KMS-11 (cell line): ENCODE data around the gene GASK1B.

Source experiments
- H2AFZ ChIP-seq: fragments of 200-600 bp; sonication (generic); 2 replicates; pipeline ENCODE4 v1.6.1; 2016; ENCODE audit warnings: antibody characterized with exemption, mixed run types, low read depth
- H3K27ac ChIP-seq: fragments of 200-600 bp; sonication (generic); 2 replicates; pipeline ENCODE4 v1.6.1; 2016; ENCODE audit warnings: mild to moderate bottlenecking, mixed run types
- H3K27me3 ChIP-seq: fragments of 200-600 bp; sonication (generic); 2 replicates; pipeline ENCODE4 v1.6.1; 2017; ENCODE audit warnings: mild to moderate bottlenecking, low read depth, mixed run types, moderate library complexity; ENCODE audit not compliant: insufficient read depth
- H3K36me3 ChIP-seq: fragments of 200-600 bp; sonication (generic); 2 replicates; pipeline ENCODE4 v1.6.1; 2017; ENCODE audit warnings: mild to moderate bottlenecking, mixed run types; ENCODE audit not compliant: insufficient read depth
- H3K4me1 ChIP-seq: fragments of 200-600 bp; sonication (generic); 2 replicates; pipeline ENCODE4 v1.6.1; 2016; ENCODE audit warnings: mild to moderate bottlenecking, low read depth, mixed run types; ENCODE audit not compliant: poor library complexity, severe bottlenecking
- H3K4me2 ChIP-seq: fragments of 200-600 bp; sonication (generic); 2 replicates; pipeline ENCODE4 v1.7.0; 2016; ENCODE audit warnings: mild to moderate bottlenecking, mixed run types
- H3K4me3 ChIP-seq: fragments of 200-600 bp; sonication (generic); IDR thresholded peaks from 2 replicates; pipeline ENCODE4 v1.6.1; 2017; ENCODE audit warnings: low read depth, low read length, mixed read lengths; ENCODE audit not compliant: insufficient read depth
- H3K79me2 ChIP-seq: fragments of 200-600 bp; sonication (generic); 2 replicates; pipeline ENCODE4 v1.6.1; 2016; ENCODE audit warnings: low read depth, mixed run types; ENCODE audit not compliant: insufficient read depth
- H3K9ac ChIP-seq: fragments of 200-600 bp; sonication (generic); 2 replicates; pipeline ENCODE4 v1.6.1; 2016; ENCODE audit warnings: mild to moderate bottlenecking, mixed run types
- H4K20me1 ChIP-seq: fragments of 200-600 bp; sonication (generic); 2 replicates; pipeline ENCODE4 v1.6.1; 2016; ENCODE audit warnings: mild to moderate bottlenecking, mixed run types; ENCODE audit not compliant: insufficient read depth
- CTCF ChIP-seq: fragments of 200-600 bp; sonication (generic); conservative IDR thresholded peaks from 2 replicates; pipeline ENCODE4 v1.6.1; 2017; ENCODE audit warnings: low read depth, mild to moderate bottlenecking, antibody characterized with exemption, low read length, moderate library complexity, mixed read lengths

The GASK1B gene

DNA sequence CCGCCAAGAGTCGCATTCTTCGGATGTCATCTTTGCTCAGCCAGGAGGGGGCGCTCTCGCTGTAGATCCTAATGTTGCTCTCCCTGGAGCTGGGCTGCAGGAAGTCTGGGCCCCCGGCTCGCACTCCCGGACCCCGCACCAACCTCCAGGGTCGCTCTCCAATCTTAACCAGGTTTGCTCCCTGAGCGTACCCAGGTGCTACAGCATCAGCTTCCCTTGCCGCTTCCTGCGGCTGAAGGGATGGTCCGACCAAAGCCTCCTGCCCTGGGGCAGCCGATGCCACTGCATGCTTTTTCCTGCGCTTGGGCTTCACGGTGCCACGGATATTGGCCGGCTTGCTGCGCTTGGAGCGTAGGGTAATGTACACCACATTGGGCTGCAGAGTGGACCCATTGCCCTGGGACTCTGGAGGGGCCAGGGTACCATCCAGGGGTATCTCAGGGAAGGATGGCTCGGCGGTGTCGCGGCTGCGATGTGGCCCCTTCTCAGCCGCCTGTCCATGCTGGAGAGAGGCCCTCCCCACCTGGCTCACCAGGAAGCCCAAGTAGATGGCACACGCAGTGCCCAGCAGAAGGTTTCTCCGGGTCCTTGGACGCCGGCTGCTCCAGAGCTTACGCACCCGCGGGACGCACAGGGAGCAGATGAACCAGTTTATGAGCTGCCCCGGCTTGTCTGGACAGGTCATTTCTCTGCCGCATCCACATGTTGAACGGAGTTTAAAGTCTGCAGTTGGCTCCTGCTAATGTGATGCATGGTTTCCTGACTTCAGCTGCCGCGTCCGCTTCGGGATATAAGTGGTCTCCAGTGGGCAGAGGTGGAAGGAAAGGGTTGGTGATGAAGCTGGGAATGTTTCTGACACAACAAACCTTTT, 1.9 kb downstream of the GASK1B start:
- Histone ChIP-seq H3K4me3 (no peak overlapping the region), H4K20me1 (no peaks in the 10 kb centered on the region), H3K36me3 (no peaks in the 10 kb centered on the region), H3K27me3 (no peaks in the 10 kb centered on the region), H3K4me2 (no peak overlapping the region), H2AFZ (no peak overlapping the region), H3K27ac (no peak overlapping the region), H3K79me2 (no peaks in the 10 kb centered on the region), H3K9ac (no peak overlapping the region), H3K4me1 (peaks cover 10% of the 10 kb centered on the region)
- TF ChIP-seq CTCF, result peak; percentile 51

GRCh38 chr4:158169931-158170690, 2.7 kb downstream of the GASK1B start:
- Histone ChIP-seq H3K36me3 (no peaks in the 10 kb centered on the region), H4K20me1 (no peaks in the 10 kb centered on the region), H3K9ac (no peak overlapping the region), H3K79me2 (no peaks in the 10 kb centered on the region), H3K4me3 (no peak overlapping the region), H3K4me1 (peaks cover 10% of the 10 kb centered on the region), H2AFZ (no peak overlapping the region), H3K4me2 (no peak overlapping the region), H3K27me3 (no peaks in the 10 kb centered on the region), H3K27ac (no peak overlapping the region)
- no peak for TF ChIP-seq CTCF

DNA sequence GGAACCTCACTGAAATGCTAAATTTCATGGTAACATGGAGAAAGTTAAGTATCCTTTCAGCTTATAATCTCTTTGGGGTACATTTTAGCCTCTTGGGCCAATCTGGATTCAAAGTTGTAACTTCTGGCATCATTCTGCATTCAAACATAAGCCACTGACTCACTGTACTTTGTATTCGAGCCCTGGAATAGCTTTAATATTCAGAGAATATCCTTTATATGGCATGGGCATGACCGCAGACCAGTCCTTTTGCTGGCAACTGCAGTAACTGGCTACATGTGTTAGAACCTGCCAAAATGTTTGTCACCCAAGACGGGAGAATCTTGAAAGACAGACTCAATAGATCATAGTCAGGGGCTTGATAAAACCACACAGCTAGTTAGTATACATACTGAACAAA, 3.3 kb downstream of the GASK1B start:
- no peak overlapping the region for H3K4me3 ChIP-seq
- H3K4me2 ChIP-seq, result no peak overlapping the region
- no peak overlapping the region for H2AFZ ChIP-seq

DNA sequence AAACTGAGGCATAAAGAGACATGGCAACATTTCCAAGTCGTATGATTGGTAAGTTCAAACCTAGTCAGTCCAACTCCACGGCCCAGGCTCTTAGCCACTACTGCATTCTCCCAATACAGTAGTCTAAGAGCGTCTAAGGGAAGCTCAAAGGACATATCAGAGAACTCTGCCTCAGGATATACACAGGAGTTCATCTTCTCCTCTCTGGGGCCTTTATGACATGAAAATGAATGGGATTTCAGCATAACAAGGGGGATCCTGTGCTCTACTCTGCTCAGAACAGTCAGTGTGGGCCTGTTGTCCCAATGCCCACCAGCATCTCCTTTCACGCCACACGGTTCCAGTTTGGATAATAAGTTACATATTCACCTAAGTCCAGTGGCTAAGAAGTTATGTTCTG, 4.2 kb downstream of the GASK1B start:
- no peak overlapping the region for H3K4me3 ChIP-seq
- peaks cover 10% of the 10 kb centered on the region for H3K4me1 ChIP-seq
- H3K4me2 ChIP-seq, result no peak overlapping the region
- H3K27me3 ChIP-seq, result no peaks in the 10 kb centered on the region
- H3K27ac ChIP-seq, result no peak overlapping the region
- H3K9ac ChIP-seq, result no peak overlapping the region
- H3K79me2 ChIP-seq, result no peaks in the 10 kb centered on the region
- H3K36me3 ChIP-seq, result no peaks in the 10 kb centered on the region
- no peak for TF ChIP-seq CTCF
- no peaks in the 10 kb centered on the region for H4K20me1 ChIP-seq
- H2AFZ ChIP-seq, result no peak overlapping the region

More for the DNA sequence above, 3.3 kb downstream of the GASK1B start:
- no peak overlapping the region for H3K27ac ChIP-seq
- H4K20me1 ChIP-seq, result no peaks in the 10 kb centered on the region
- H3K36me3 ChIP-seq, result no peaks in the 10 kb centered on the region
- no peak overlapping the region for H3K9ac ChIP-seq
- no peak for TF ChIP-seq CTCF
- H3K4me1 ChIP-seq, result peaks cover 10% of the 10 kb centered on the region
- H3K79me2 ChIP-seq, result no peaks in the 10 kb centered on the region
- no peaks in the 10 kb centered on the region for H3K27me3 ChIP-seq
